IMR-90 (cell line): ENCODE measurements around the gene ZBTB7B. TPM values are rescaled to one million over a fixed set of nuclear protein-coding genes. Genes with fewer than 3 reads are reported as not detected.
A peak's percentile ranks its signal among the peaks of the same experiment; 100 is the strongest.

Experiments used
- ATAC-seq: fragments of 200-7000 bp; cut with Tn5 transposase; 2 replicates; pipeline ENCODE4 v1.9.1; 2020; ENCODE audit warnings: low read depth, mild to moderate bottlenecking, moderate library complexity
- BruUV-seq: library from RNA; stranded (reverse); fragments of 400-500 nt; replicated peaks from 2 replicates; lab custom pipeline; 2021; lab: Mats Ljungman, UMichigan
- CTCF ChIA-PET: fragments of 300-600 bp; formaldehyde crosslinking; extraction: SDS; loops from one replicate; lab custom pipeline; 2021; ENCODE audit warnings: antibody characterized with exemption; lab: Yijun Ruan, JAX
- POLR2A ChIA-PET: fragments of 300-600 bp; sonication (Branson Sonifier 250); formaldehyde crosslinking; loops from one replicate; lab custom pipeline; 2022; ENCODE audit warnings: antibody characterized with exemption; ENCODE audit not compliant: unreplicated experiment; lab: Charles Lee
- DNase-seq: peaks from one replicate; pipeline ENCODE4 v3.0.0; 2013
- H2AFZ ChIP-seq: replicated peaks from 2 replicates; pipeline ENCODE3; 2013; ENCODE audit warnings: low read length, mild to moderate bottlenecking; ENCODE audit not compliant: poor library complexity
- H2AK5ac ChIP-seq: 2 replicates; pipeline ENCODE4 v1.6.1; 2013; ENCODE audit warnings: low read depth, low read length, inconsistent platforms
- H2AK9ac ChIP-seq: replicated peaks from 2 replicates; pipeline ENCODE3; 2013; ENCODE audit warnings: mild to moderate bottlenecking, low read depth, low read length, moderate library complexity; ENCODE audit not compliant: poor library complexity
- H2BK120ac ChIP-seq: 2 replicates; pipeline ENCODE4 v1.6.1; 2013; ENCODE audit warnings: low read depth, low read length, inconsistent platforms
- H2BK15ac ChIP-seq: 3 replicates; pipeline ENCODE4 v1.6.1; 2013; ENCODE audit warnings: low read depth, low read length, inconsistent platforms
- H2BK20ac ChIP-seq: 2 replicates; pipeline ENCODE4 v1.6.1; 2013; ENCODE audit warnings: low read depth, mild to moderate bottlenecking, inconsistent platforms, low read length, moderate library complexity
- H2BK5ac ChIP-seq: 2 replicates; pipeline ENCODE4 v1.6.1; 2013; ENCODE audit warnings: mild to moderate bottlenecking, low read depth, low read length, inconsistent platforms; ENCODE audit not compliant: poor library complexity, severe bottlenecking
- H3K14ac ChIP-seq: replicated peaks from 2 replicates; pipeline ENCODE4 v1.6.1; 2013; ENCODE audit warnings: low read depth, low read length, inconsistent platforms
- H3K18ac ChIP-seq: 2 replicates; pipeline ENCODE4 v1.6.1; 2013; ENCODE audit warnings: low read depth, low read length, control low read depth
- H3K23ac ChIP-seq: 2 replicates; pipeline ENCODE4 v1.6.1; 2013; ENCODE audit warnings: low read depth, low read length, inconsistent platforms
- H3K27ac ChIP-seq: 2 replicates; pipeline ENCODE4 v1.5.1; 2013; ENCODE audit warnings: mild to moderate bottlenecking, control low read depth, low read length; ENCODE audit not compliant: insufficient read depth
- H3K27me3 ChIP-seq: 2 replicates; pipeline ENCODE4 v1.6.1; 2013; ENCODE audit warnings: low read length; ENCODE audit not compliant: control insufficient read depth, insufficient read depth
- H3K36me3 ChIP-seq: 2 replicates; pipeline ENCODE4 v1.6.1; 2013; ENCODE audit warnings: low read length, mixed read lengths; ENCODE audit not compliant: control insufficient read depth, insufficient read depth
- H3K4ac ChIP-seq: 2 replicates; pipeline ENCODE4 v1.6.1; 2013; ENCODE audit warnings: low read depth, low read length, inconsistent platforms
- H3K4me1 ChIP-seq: 2 replicates; pipeline ENCODE4 v1.6.1; 2013; ENCODE audit warnings: low read length, mixed read lengths; ENCODE audit not compliant: control insufficient read depth, insufficient read depth
- H3K4me2 ChIP-seq: 2 replicates; pipeline ENCODE4 v1.6.1; 2013; ENCODE audit warnings: low read depth, mild to moderate bottlenecking, control low read depth, low read length, moderate library complexity
- H3K4me3 ChIP-seq: 2 replicates; pipeline ENCODE4 v1.5.1; 2013; ENCODE audit warnings: low read depth, mild to moderate bottlenecking, control low read depth, low read length, moderate library complexity; ENCODE audit not compliant: insufficient read depth
- H3K56ac ChIP-seq: 2 replicates; pipeline ENCODE4 v1.6.1; 2013; ENCODE audit warnings: low read length, inconsistent platforms; ENCODE audit not compliant: insufficient read depth; ENCODE audit errors: extremely low read depth
- H3K79me1 ChIP-seq, 2 experiments: 2 replicates each; pipeline ENCODE4 v1.6.1; 2013; ENCODE audit warnings: low read length in 2 of 2, inconsistent platforms in 1 of 2, low read depth in 1 of 2
- H3K9ac ChIP-seq: 2 replicates; pipeline ENCODE4 v1.6.1; 2013; ENCODE audit warnings: low read depth, low read length, control low read depth
- H3K9me1 ChIP-seq: 2 replicates; pipeline ENCODE4 v1.6.1; 2013; ENCODE audit warnings: low read length, inconsistent platforms; ENCODE audit not compliant: insufficient read depth
- H3K9me3 ChIP-seq: 2 replicates; pipeline ENCODE4 v1.6.1; 2013; ENCODE audit warnings: low read length; ENCODE audit not compliant: control insufficient read depth, insufficient read depth
- H4K20me1 ChIP-seq: 2 replicates; pipeline ENCODE4 v1.6.1; 2013; ENCODE audit warnings: low read length, inconsistent platforms; ENCODE audit not compliant: insufficient read depth
- H4K5ac ChIP-seq: 2 replicates; pipeline ENCODE4 v1.6.1; 2013; ENCODE audit warnings: mild to moderate bottlenecking, low read depth, low read length, control low read depth
- H4K8ac ChIP-seq, 2 experiments: 2 replicates each; pipeline ENCODE4 v1.6.1; 2013; ENCODE audit warnings: low read depth in 2 of 2, low read length in 2 of 2, control low read depth in 1 of 2, inconsistent platforms in 1 of 2
- H4K91ac ChIP-seq: 2 replicates; pipeline ENCODE4 v1.6.1; 2013; ENCODE audit warnings: low read depth, low read length, inconsistent platforms; ENCODE audit not compliant: insufficient read depth
- BHLHE40 ChIP-seq: fragments of 150-350 bp; IDR thresholded peaks from 2 replicates; pipeline ENCODE4 v1.6.1; 2016; ENCODE audit warnings: mild to moderate bottlenecking, low read depth, low read length
- CTCF ChIP-seq: conservative IDR thresholded peaks from 2 replicates; pipeline ENCODE4 v1.5.1; 2012; ENCODE audit warnings: mild to moderate bottlenecking, low read depth, low read length, improper control_type of control experiment
- MAFK ChIP-seq: IDR thresholded peaks from 2 replicates; pipeline ENCODE4 v1.6.1; 2012; ENCODE audit warnings: low read depth, low read length, improper control_type of control experiment
- MAZ ChIP-seq: IDR thresholded peaks from 2 replicates; pipeline ENCODE4 v1.6.1; 2012; ENCODE audit warnings: low read depth, mild to moderate bottlenecking, low read length, improper control_type of control experiment, moderate library complexity, borderline replicate concordance
- WGBS, 2 experiments: methylation state at CpG; one replicate each; pipeline versions ENCODE4 v1.1.5 to v1.1.7; 2013; ENCODE audit warnings: missing lambda C conversion rate in 2 of 2; ENCODE audit not compliant: insufficient read length in 1 of 2; ENCODE audit errors: extremely low coverage in 2 of 2; 5-methylcytosine and 5-hydroxymethylcytosine counted together
- dilution Hi-C: fragments of 300-500 bp; cut with HindIII; formaldehyde crosslinking; loops from one replicate; pipeline ENCODE4 v1.14.3; 2018; ENCODE audit warnings: low sequenced_read_pairs; ENCODE audit not compliant: unreplicated experiment
- in situ Hi-C: fragments of 300-500 bp; cut with MboI; formaldehyde crosslinking; loops from 3 replicates; pipeline ENCODE4 v1.14.3; 2019; ENCODE audit warnings: low sequenced_read_pairs, inconsistent platforms, mixed read lengths
- intact Hi-C: fragments of 100-400 bp; cut with micrococcal nuclease; formaldehyde crosslinking; loops from 2 replicates; pipeline ENCODE4 v1.10.0; 2022
- polyA plus RNA-seq, 3 experiments: library from polyadenylated mRNA; depleted of rRNA; stranded (reverse); fragments of >200 nt; gene quantifications; 2 replicates each; pipeline ENCODE4 v1.2.3, GENCODE V29; 2012; ENCODE audit warnings: low replicate concordance in 1 of 3
- total RNA-seq: library from RNA; depleted of rRNA; stranded (reverse); fragments of >200 nt; gene quantifications from 2 replicates; pipeline ENCODE4 v1.2.3, GENCODE V29; 2012

The ZBTB7B gene
- total and polyA plus RNA-seq, 2 of the 4 experiments (the other 2 are of a cell fraction) = 7.7 to 17.4 TPM

GRCh38 chr1:155015527-155016230 is 13.1 kb downstream of the ZBTB7B start (continued):
- TF ChIP-seq MAFK (no peak), BHLHE40 (no peak), MAZ (no peak)

GRCh38 chr1:155016231-155016831 is 13.7 kb downstream of the ZBTB7B start:
- peaks cover 0 to 14% of the 10 kb centered on the region in 2 experiments; a peak in 1 of 4 replicates for H3K79me1 ChIP-seq
- no peak overlapping the region for H2AK5ac ChIP-seq
- no peak overlapping the region for H3K56ac ChIP-seq
- CTCF ChIA-PET = interaction anchor here (1.5 to 2.3 kb wide), 4 partner anchors 10 to 38 kb away, joined by 3 to 7 read pairs (median 4); no protein-coding TSS in a partner anchor
- H3K4me2 ChIP-seq = no peak overlapping the region
- 98% methylated on average over 17 of the region's 26 CpGs; no CpG with 5 or more reads in 1 of the 2 experiments for WGBS, 2 experiments
- no TSS peak for BruUV-seq
- dilution Hi-C loops (no loop called here), in situ Hi-C loops (no loop called here), intact Hi-C loops (no loop called here)
- H2AFZ ChIP-seq = no peak overlapping the region
- no peaks in the 10 kb centered on the region for H3K27me3 ChIP-seq
- no peak overlapping the region for H2BK120ac ChIP-seq
- no peak for ATAC-seq
- no peak for DNase-seq
- H3K4me1 ChIP-seq = peaks cover 9% of the 10 kb centered on the region; the same call in 1 of the 2 replicates
- no peak overlapping the region for H3K4ac ChIP-seq
- H2AK9ac ChIP-seq = peak overlapping the region; percentile 95
- H4K8ac ChIP-seq = 0 out of 4 replicates have a peak overlapping the region, but pooled peaks of 1 of the 2 experiments have one; percentile 52
- peaks cover 13% of the 10 kb centered on the region for H4K20me1 ChIP-seq
- H2BK5ac ChIP-seq = no peak overlapping the region
- H3K4me3 ChIP-seq = no peak overlapping the region
- H3K18ac ChIP-seq = no peak overlapping the region
- no peak overlapping the region for H3K27ac ChIP-seq
- peaks cover 2% of the 10 kb centered on the region; the same call in 1 of the 2 replicates for H3K9me1 ChIP-seq
- no peaks in the 10 kb centered on the region for H3K9me3 ChIP-seq
- H2BK20ac ChIP-seq = no peak overlapping the region
- H3K14ac ChIP-seq = no peak overlapping the region
- H3K36me3 ChIP-seq = peaks cover 22% of the 10 kb centered on the region
- H4K91ac ChIP-seq = no peak overlapping the region
- H2BK15ac ChIP-seq = no peak overlapping the region
- H3K23ac ChIP-seq = no peak overlapping the region
- no peak overlapping the region for H3K9ac ChIP-seq
- TF ChIP-seq CTCF = no peak
- no peak for TF ChIP-seq MAFK
- POLR2A ChIA-PET = no interaction called here
- H4K5ac ChIP-seq = no peak overlapping the region
